H1 (cell line): Measurements from ENCODE around the gene COCH. TPM values are rescaled to one million over a fixed set of nuclear protein-coding genes. Genes with fewer than 3 reads are reported as not detected.

Experiments used
- CTCF ChIA-PET: fragments of 300-600 bp; sonication (Branson Sonifier 250); formaldehyde crosslinking; loops from one replicate; lab custom pipeline; 2021; ENCODE audit not compliant: partially characterized antibody; lab: Charles Lee
- POLR2A ChIA-PET: fragments of 300-600 bp; sonication (Branson Sonifier 250); formaldehyde crosslinking; loops from one replicate; lab custom pipeline; 2021; ENCODE audit warnings: inconsistent platforms; ENCODE audit not compliant: partially characterized antibody; lab: Charles Lee
- DNase-seq, 2 experiments: peaks; one replicate each; pipeline versions ENCODE4 v3.0.0 to v3.0.0-alpha.2; 2010 to 2022; ENCODE audit warnings: low spot score in 2 of 2, low read depth in 1 of 2, mixed read lengths in 1 of 2
- FAIRE-seq: peaks from 2 replicates; lab custom pipeline; 2011; peaks lifted over from hg19 to GRCh38; lab: Jason Lieb, UNC
- H2AFZ ChIP-seq: 2 replicates; pipeline ENCODE4 v1.8.1; 2012; ENCODE audit warnings: low read length, inconsistent platforms
- H2AK5ac ChIP-seq: 2 replicates; pipeline ENCODE4 v1.6.1; 2013; ENCODE audit warnings: low read depth, low read length
- H2BK120ac ChIP-seq: replicated peaks from 2 replicates; pipeline ENCODE3; 2013; ENCODE audit warnings: low read depth, low read length, inconsistent platforms
- H2BK12ac ChIP-seq: 2 replicates; pipeline ENCODE4 v1.6.1; 2013; ENCODE audit warnings: low read depth, low read length
- H2BK15ac ChIP-seq: 2 replicates; pipeline ENCODE4 v1.6.1; 2013; ENCODE audit warnings: low read length
- H2BK20ac ChIP-seq: 2 replicates; pipeline ENCODE4 v1.6.1; 2013; ENCODE audit warnings: low read length
- H2BK5ac ChIP-seq: 2 replicates; pipeline ENCODE4 v1.6.1; 2013; ENCODE audit warnings: low read depth, low read length
- H3K14ac ChIP-seq: 2 replicates; pipeline ENCODE4 v1.6.1; 2013; ENCODE audit warnings: inconsistent platforms; ENCODE audit not compliant: insufficient read length
- H3K18ac ChIP-seq: 2 replicates; pipeline ENCODE4 v1.6.1; 2013; ENCODE audit warnings: low read length; ENCODE audit errors: extremely low read depth
- H3K23ac ChIP-seq: 2 replicates; pipeline ENCODE4 v1.6.1; 2013; ENCODE audit warnings: inconsistent platforms; ENCODE audit not compliant: insufficient read length
- H3K23me2 ChIP-seq: 2 replicates; pipeline ENCODE4 v1.6.1; 2013; ENCODE audit warnings: low read depth, low read length
- H3K27ac ChIP-seq: 2 replicates; pipeline ENCODE4 v1.6.1; 2011; ENCODE audit warnings: low read depth, low read length, inconsistent platforms
- H3K27me3 ChIP-seq, 4 experiments: replicated peaks in 1 of 4; 1 replicate in 1 of 4; 2 replicates in 3 of 4; pipeline versions ENCODE4 v1.6.1 to v1.8.1; 2011 to 2013; ENCODE audit warnings: low read length in 3 of 4, mild to moderate bottlenecking in 3 of 4, inconsistent platforms in 2 of 4, mixed read lengths in 2 of 4, moderate library complexity in 1 of 4; ENCODE audit not compliant: control insufficient read depth in 3 of 4, insufficient read depth in 3 of 4; ENCODE audit errors: extremely low read depth in 1 of 4
- H3K36me3 ChIP-seq, 4 experiments: 2 replicates each; pipeline versions ENCODE4 v1.6.1 to v1.8.1; 2011 to 2013; ENCODE audit warnings: mild to moderate bottlenecking in 4 of 4, low read length in 3 of 4, moderate library complexity in 2 of 4, control low read depth in 1 of 4, inconsistent platforms in 1 of 4; ENCODE audit not compliant: insufficient read depth in 4 of 4, control insufficient read depth in 2 of 4
- H3K4ac ChIP-seq: replicated peaks from 2 replicates; pipeline ENCODE3; 2013; ENCODE audit warnings: low read length, low read depth, mixed read lengths, inconsistent platforms; ENCODE audit not compliant: insufficient read length
- H3K4me1 ChIP-seq, 4 experiments: replicated peaks in 1 of 4; 1 replicate in 1 of 4; 2 replicates in 3 of 4; pipeline versions ENCODE4 v1.6.1 to v1.8.1; 2011 to 2013; ENCODE audit warnings: low read length in 3 of 4, inconsistent platforms in 2 of 4, mixed read lengths in 1 of 4; ENCODE audit not compliant: insufficient read depth in 4 of 4, control insufficient read depth in 3 of 4
- H3K4me2 ChIP-seq, 2 experiments: 2 replicates each; pipeline versions ENCODE4 v1.6.1 to v1.8.1; 2011 to 2013; ENCODE audit warnings: low read depth in 2 of 2, low read length in 2 of 2, control low read depth in 1 of 2, inconsistent platforms in 1 of 2, mild to moderate bottlenecking in 1 of 2; ENCODE audit not compliant: insufficient read depth in 1 of 2
- H3K4me3 ChIP-seq, 4 experiments: fragments of 200-600, 300-600 bp in 1 of 4; sonication (generic), shearing (Covaris generic), sonication (Bioruptor Twin) in 1 of 4; 2 replicates each; pipeline versions ENCODE4 v1.5.1 to v1.8.1; 2011 to 2016; ENCODE audit warnings: low read length in 4 of 4, low read depth in 3 of 4, control low read depth in 2 of 4, inconsistent platforms in 2 of 4, mild to moderate bottlenecking in 2 of 4, mixed read lengths in 1 of 4, moderate library complexity in 1 of 4; ENCODE audit not compliant: insufficient read depth in 2 of 4; ENCODE audit errors: extremely low read depth in 1 of 4
- H3K56ac ChIP-seq: replicated peaks from 2 replicates; pipeline ENCODE3; 2013; ENCODE audit warnings: low read depth, mild to moderate bottlenecking, mixed read lengths, low read length, inconsistent platforms; ENCODE audit not compliant: insufficient read length
- H3K79me1 ChIP-seq: 2 replicates; pipeline ENCODE4 v1.6.1; 2013; ENCODE audit warnings: low read depth, low read length, control low read depth
- H3K79me2 ChIP-seq, 2 experiments: 2 replicates each; pipeline versions ENCODE4 v1.6.1 to v1.8.1; 2012 to 2013; ENCODE audit warnings: low read length in 2 of 2, mild to moderate bottlenecking in 2 of 2, inconsistent platforms in 1 of 2; ENCODE audit not compliant: insufficient read depth in 2 of 2, control insufficient read depth in 1 of 2
- H3K9ac ChIP-seq, 4 experiments: replicated peaks in 1 of 4; 1 replicate in 1 of 4; 2 replicates in 3 of 4; pipeline versions ENCODE4 v1.6.1 to v1.8.1; 2011 to 2013; ENCODE audit warnings: low read depth in 3 of 4, low read length in 3 of 4, control low read depth in 2 of 4, mild to moderate bottlenecking in 2 of 4, moderate library complexity in 2 of 4, inconsistent platforms in 1 of 4; ENCODE audit errors: extremely low read depth in 1 of 4
- H3K9me3 ChIP-seq, 2 experiments: 2 replicates each; pipeline versions ENCODE4 v1.6.1 to v1.8.1; 2012 to 2013; ENCODE audit warnings: mild to moderate bottlenecking in 2 of 2, moderate library complexity in 2 of 2, control low read depth in 1 of 2, inconsistent platforms in 1 of 2, low read depth in 1 of 2, low read length in 1 of 2, mixed read lengths in 1 of 2; ENCODE audit not compliant: insufficient read depth in 2 of 2
- H4K20me1 ChIP-seq, 2 experiments: replicated peaks in 1 of 2; 2 replicates each; pipeline versions ENCODE3 to v1.8.1; 2011 to 2013; ENCODE audit warnings: inconsistent platforms in 2 of 2, low read length in 2 of 2, mild to moderate bottlenecking in 1 of 2; ENCODE audit not compliant: insufficient read depth in 2 of 2, control insufficient read depth in 1 of 2
- H4K5ac ChIP-seq: 2 replicates; pipeline ENCODE4 v1.6.1; 2013; ENCODE audit warnings: low read length, low read depth, mixed read lengths, inconsistent platforms; ENCODE audit not compliant: insufficient read length
- H4K8ac ChIP-seq: 2 replicates; pipeline ENCODE4 v1.8.0; 2013; ENCODE audit warnings: mild to moderate bottlenecking, moderate library complexity, low read length, inconsistent platforms; ENCODE audit not compliant: insufficient read depth; ENCODE audit errors: extremely low read depth
- H4K91ac ChIP-seq: replicated peaks from 2 replicates; pipeline ENCODE3; 2013; ENCODE audit warnings: low read length, mixed read lengths, inconsistent platforms; ENCODE audit not compliant: insufficient read length
- CEBPB ChIP-seq: IDR thresholded peaks from 2 replicates; pipeline ENCODE4 v1.6.1; 2012; ENCODE audit warnings: low read depth, low read length
- CHD1 ChIP-seq: IDR thresholded peaks from 2 replicates; pipeline ENCODE4 v1.6.1; 2012; ENCODE audit warnings: low read depth, low read length, improper control_type of control experiment
- CTBP2 ChIP-seq: IDR thresholded peaks from 2 replicates; pipeline ENCODE4 v1.7.0; 2011; ENCODE audit warnings: borderline replicate concordance, mild to moderate bottlenecking, moderate library complexity, mixed read lengths, low read length; ENCODE audit not compliant: insufficient read depth, insufficient read length
- EGR1 ChIP-seq: IDR thresholded peaks from 2 replicates; pipeline ENCODE4 v1.6.1; 2011; ENCODE audit warnings: low read depth, low read length, borderline replicate concordance
- GABPA ChIP-seq: IDR thresholded peaks from 2 replicates; pipeline ENCODE4 v1.6.1; 2011; ENCODE audit warnings: mild to moderate bottlenecking, low read length, moderate library complexity, borderline replicate concordance; ENCODE audit not compliant: insufficient read depth
- RBBP5 ChIP-seq: IDR thresholded peaks from 2 replicates; pipeline ENCODE4 v1.7.1; 2012; ENCODE audit warnings: low read depth, mild to moderate bottlenecking, inconsistent platforms, low read length, moderate library complexity, borderline replicate concordance
- SAP30 ChIP-seq: fragments of 300-600 bp; sonication (generic); IDR thresholded peaks from 2 replicates; pipeline ENCODE4 v1.7.1; 2012; ENCODE audit warnings: low read length, moderate library complexity, mild to moderate bottlenecking, inconsistent platforms; ENCODE audit not compliant: insufficient read depth, insufficient replicate concordance
- SIN3A ChIP-seq, 2 experiments: IDR thresholded peaks in 1 of 2; conservative IDR thresholded peaks in 1 of 2; 2 replicates each; pipeline ENCODE4 v1.6.1; 2011 to 2012; ENCODE audit warnings: low read length in 2 of 2, improper control_type of control experiment in 1 of 2, low read depth in 1 of 2, mild to moderate bottlenecking in 1 of 2
- SIX5 ChIP-seq: IDR thresholded peaks from 2 replicates; pipeline ENCODE4 v1.6.1; 2011; ENCODE audit warnings: mild to moderate bottlenecking, low read depth, low read length
- ZNF274 ChIP-seq: IDR thresholded peaks from 2 replicates; pipeline ENCODE4 v1.7.0; 2012; ENCODE audit warnings: low read length, borderline replicate concordance; ENCODE audit errors: extremely low read depth
- WGBS, 2 experiments: shearing (Covaris generic) in 1 of 2; methylation state at CpG; one replicate each; pipeline versions ENCODE4 v1.1.6 to v1.1.7; 2013 to 2015; ENCODE audit warnings: low lambda C conversion rate in 2 of 2, mixed read lengths in 2 of 2, inconsistent platforms in 1 of 2, low coverage in 1 of 2, missing lambda C conversion rate in 1 of 2; ENCODE audit not compliant: insufficient replicate concordance in 2 of 2, insufficient coverage in 1 of 2, insufficient read length in 1 of 2; ENCODE audit errors: extremely low coverage in 1 of 2, missing lambda C conversion rate in 1 of 2; 5-methylcytosine and 5-hydroxymethylcytosine counted together
- polyA plus RNA-seq, 7 experiments: library from polyadenylated mRNA; depleted of rRNA in 3 of 7; stranded (reverse) in 5 of 7; unstranded in 2 of 7; fragments of >200 nt in 5 of 7; fragments of 200-250 nt in 2 of 7; gene quantifications; 1 replicate in 5 of 7; 2 replicates in 1 of 7; 4 replicates in 1 of 7; pipeline versions ENCODE4 v1.2.1 to v1.2.3, GENCODE V29; 2011 to 2013; ENCODE audit warnings: missing spikeins in 2 of 7, mixed read lengths in 2 of 7
- total RNA-seq: library from RNA; stranded (reverse); fragmentation: NEBNext Ultra II Directional; extraction: Animal tissue kit (Norgen Biotek cat#: 25700); gene quantifications from 2 replicates; pipeline ENCODE4 v1.2.1, GENCODE V29; 2021

The COCH gene
- total and polyA plus RNA-seq, 2 of the 8 experiments (the other 6 are each of a cell fraction or from before 2014, with no cell fraction given), result 12.9 to 30.8 TPM

GRCh38 chr14:30838351-30838750, 36.0 kb upstream of the COCH start:
- FAIRE-seq, result no peak
- 48% methylated on average over 2 of the region's 2 CpGs; no CpG with 5 or more reads in 1 of the 2 experiments for WGBS, 2 experiments
- no peak for TF ChIP-seq RBBP5
- no peak for TF ChIP-seq SIN3A (conservative IDR thresholded peaks at IDR 0.05 in 1 of 2, IDR thresholded peaks at IDR 0.05 in 1 of 2; ENCODE audit: low read depth in 1 of 2, low read length in 2 of 2)
- TF ChIP-seq CTBP2, result no peak
- no peak for TF ChIP-seq CHD1
- no peak for TF ChIP-seq CEBPB
- no peak for TF ChIP-seq EGR1
- no peak for TF ChIP-seq GABPA
- TF ChIP-seq SAP30, result no peak
- TF ChIP-seq SIX5, result no peak
- TF ChIP-seq ZNF274, result no peak

More at GRCh38 chr14:30838351-30838750, 36.0 kb upstream of the COCH start:
- Histone ChIP-seq H3K23me2 (no peaks in the 10 kb centered on the region), H4K8ac (no peak overlapping the region), H3K4ac (no peak overlapping the region), H3K56ac (no peak overlapping the region), H2BK12ac (no peak overlapping the region), H2BK20ac (no peak overlapping the region), H3K14ac (no peak overlapping the region), H2BK15ac (no peak overlapping the region), H2AFZ (no peak overlapping the region), H2BK120ac (no peak overlapping the region), H4K20me1 (no peaks in the 10 kb centered on the region), H3K9ac (no peak overlapping the region), H4K91ac (no peak overlapping the region), H3K18ac (no peak overlapping the region), H3K27ac (no peak overlapping the region), H2BK5ac (no peak overlapping the region), H3K4me1 (no peaks in the 10 kb centered on the region), H3K27me3 (no peaks in the 10 kb centered on the region), H2AK5ac (no peak overlapping the region), H3K79me2 (no peaks in the 10 kb centered on the region), H3K9me3 (peaks cover 5 to 11% of the 10 kb centered on the region in 2 experiments; a peak in 2 of 4 replicates), H3K79me1 (no peaks in the 10 kb centered on the region), H4K5ac (no peak overlapping the region), H3K4me3 (no peak overlapping the region), H3K23ac (no peak overlapping the region), H3K4me2 (no peak overlapping the region), H3K36me3 (no peaks in the 10 kb centered on the region)
- CTCF ChIA-PET, result no interaction called here
- POLR2A ChIA-PET, result no interaction called here
- no peak for DNase-seq
